ENCODE results near the gene TMPRSS3.

The TMPRSS3 gene

GRCh38 chr21:42395905-42396651, at the start of gene TMPRSS3:
TSS of gene TMPRSS3 (minus strand) at chr21:42396052. CDS start at chr21:42395417, 635 bp downstream.
- no peak for DNase-seq

- DNase-seq, result no peak
Observed at GRCh38 chr21:42445311-42445710, 49.5 kb upstream of the TMPRSS3 start.

- DNase-seq, result no peak
Observed at GRCh38 chr21:42444745-42445059, 48.9 kb upstream of the TMPRSS3 start.

- DNase-seq, result no peak
Observed at GRCh38 chr21:42443876-42444744, 48.3 kb upstream of the TMPRSS3 start.

- no peak for DNase-seq
Observed at GRCh38 chr21:42443181-42443785, 47.4 kb upstream of the TMPRSS3 start.

- no peak for DNase-seq
Observed at GRCh38 chr21:42441963-42442362, 46.1 kb upstream of the TMPRSS3 start.

GRCh38 chr21:42440187-42440792, 44.4 kb upstream of the TMPRSS3 start:
- no peak for DNase-seq

- DNase-seq, result no peak
Observed at GRCh38 chr21:42439284-42440186, 43.7 kb upstream of the TMPRSS3 start.

- no peak for DNase-seq
Observed at GRCh38 chr21:42438316-42439205, 42.7 kb upstream of the TMPRSS3 start.

GRCh38 chr21:42437786-42438185, 41.9 kb upstream of the TMPRSS3 start:
- no peak for DNase-seq

GRCh38 chr21:42436914-42437313, 41.1 kb upstream of the TMPRSS3 start:
- DNase-seq, result no peak

GRCh38 chr21:42435833-42436232, 40.0 kb upstream of the TMPRSS3 start:
- DNase-seq, result no peak

GRCh38 chr21:42435401-42435800, 39.5 kb upstream of the TMPRSS3 start:
- DNase-seq, result no peak

GRCh38 chr21:42434884-42435283, 39.0 kb upstream of the TMPRSS3 start:
- DNase-seq, result no peak

- DNase-seq, result no peak
Observed at GRCh38 chr21:42433946-42434551, 38.2 kb upstream of the TMPRSS3 start.

GRCh38 chr21:42432695-42433094, 36.8 kb upstream of the TMPRSS3 start:
- no peak for DNase-seq

- no peak for DNase-seq
Observed at GRCh38 chr21:42431196-42431595, 35.3 kb upstream of the TMPRSS3 start.

GRCh38 chr21:42430521-42430920, 34.7 kb upstream of the TMPRSS3 start:
- no peak for DNase-seq

- DNase-seq, result no peak
Observed at GRCh38 chr21:42429856-42430255, 34.0 kb upstream of the TMPRSS3 start.

- DNase-seq, result no peak
Observed at GRCh38 chr21:42429021-42429420, 33.2 kb upstream of the TMPRSS3 start.
